T-helper 9 cell (primary cell): ENCODE measurements around the gene TTLL3.
"Not testable (repeated sequence)": the region's sequence is repeated elsewhere in the genome, so short reads cannot be mapped to it uniquely, and the experiment has no call there.

Experiments used
- DNase-seq: peaks from one replicate; pipeline ENCODE4 v3.0.0-alpha.2; 2020

Gene TTLL3

DNA sequence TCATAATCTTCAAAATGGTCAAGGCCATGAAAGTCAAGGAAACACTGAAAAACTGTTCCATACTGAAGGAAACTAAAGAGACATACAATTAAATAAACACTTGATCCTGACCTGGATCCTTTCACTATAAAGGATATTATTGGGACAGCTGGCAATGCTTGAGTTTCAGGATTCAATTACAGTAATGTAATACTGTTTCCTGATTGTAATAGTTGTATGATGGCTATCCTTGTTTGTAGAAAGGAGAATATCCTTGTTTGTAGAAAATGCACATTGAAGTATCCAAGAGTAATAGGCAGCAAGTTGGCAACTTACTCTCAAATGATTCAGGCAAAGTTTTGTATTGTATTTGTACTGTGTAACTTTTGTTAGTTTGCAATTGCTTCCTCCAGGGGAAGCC, 65.4 kb downstream of the TTLL3 start:
- no peak for DNase-seq

DNA sequence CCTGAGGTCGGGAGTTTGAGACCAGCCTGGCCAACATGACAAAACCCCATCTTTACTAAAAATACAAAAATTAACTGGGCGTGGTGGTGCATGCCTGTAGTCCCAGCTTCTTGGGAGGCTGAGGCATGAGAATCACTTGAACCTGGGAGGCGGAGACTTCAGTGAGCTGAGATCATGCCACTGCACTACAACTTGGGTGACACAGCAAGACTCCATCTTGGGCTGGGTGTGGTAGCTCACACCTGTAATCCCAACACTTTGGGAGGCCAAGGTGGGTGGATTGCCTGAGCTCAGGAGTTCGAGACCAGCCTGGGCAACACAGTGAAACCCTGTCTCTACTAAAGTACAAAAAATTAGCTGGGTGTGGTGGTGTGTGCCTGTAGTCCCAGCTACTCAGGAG, 66.2 kb downstream of the TTLL3 start:
- DNase-seq: not testable (repeated sequence)

DNA sequence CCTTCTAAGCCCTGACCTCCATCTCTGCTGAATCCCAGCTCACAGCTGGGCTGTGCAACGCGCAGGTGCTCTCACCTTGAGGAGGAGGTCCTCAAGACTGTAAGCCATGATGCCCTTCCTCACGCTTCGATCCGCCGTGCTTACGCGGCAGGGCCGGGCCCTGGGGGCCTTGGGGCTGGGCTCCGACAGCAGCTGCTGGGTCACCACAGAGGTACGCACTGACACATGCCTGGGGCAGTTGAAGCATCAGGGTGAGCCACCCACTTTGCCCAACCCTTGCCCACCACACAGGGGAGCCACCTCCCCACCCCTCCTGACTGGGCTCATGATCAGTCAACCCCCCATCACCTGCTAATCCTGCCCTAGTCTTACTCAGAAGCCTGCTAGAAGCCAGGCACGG, 66.9 kb downstream of the TTLL3 start:
- DNase-seq: no peak

DNA sequence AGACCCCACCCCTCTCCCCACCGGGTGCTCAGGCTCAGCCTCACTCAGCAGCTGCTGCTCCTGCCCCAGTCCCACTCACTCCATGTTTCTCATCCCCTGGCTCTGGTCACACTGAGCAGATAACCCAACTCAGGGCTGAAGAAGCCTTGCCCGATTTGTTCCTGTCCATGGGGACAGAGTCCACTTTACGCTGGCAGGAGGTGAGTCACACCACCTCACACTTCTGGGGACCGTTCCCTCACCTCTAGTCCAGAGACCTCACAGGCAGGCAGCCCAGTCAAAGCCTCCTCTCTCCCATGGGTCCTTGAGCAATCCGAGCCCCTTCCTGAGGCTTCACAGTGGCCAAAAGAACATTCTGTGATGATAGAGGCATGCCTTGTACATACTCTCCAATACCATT, 68.6 kb downstream of the TTLL3 start:
- no peak for DNase-seq

DNA sequence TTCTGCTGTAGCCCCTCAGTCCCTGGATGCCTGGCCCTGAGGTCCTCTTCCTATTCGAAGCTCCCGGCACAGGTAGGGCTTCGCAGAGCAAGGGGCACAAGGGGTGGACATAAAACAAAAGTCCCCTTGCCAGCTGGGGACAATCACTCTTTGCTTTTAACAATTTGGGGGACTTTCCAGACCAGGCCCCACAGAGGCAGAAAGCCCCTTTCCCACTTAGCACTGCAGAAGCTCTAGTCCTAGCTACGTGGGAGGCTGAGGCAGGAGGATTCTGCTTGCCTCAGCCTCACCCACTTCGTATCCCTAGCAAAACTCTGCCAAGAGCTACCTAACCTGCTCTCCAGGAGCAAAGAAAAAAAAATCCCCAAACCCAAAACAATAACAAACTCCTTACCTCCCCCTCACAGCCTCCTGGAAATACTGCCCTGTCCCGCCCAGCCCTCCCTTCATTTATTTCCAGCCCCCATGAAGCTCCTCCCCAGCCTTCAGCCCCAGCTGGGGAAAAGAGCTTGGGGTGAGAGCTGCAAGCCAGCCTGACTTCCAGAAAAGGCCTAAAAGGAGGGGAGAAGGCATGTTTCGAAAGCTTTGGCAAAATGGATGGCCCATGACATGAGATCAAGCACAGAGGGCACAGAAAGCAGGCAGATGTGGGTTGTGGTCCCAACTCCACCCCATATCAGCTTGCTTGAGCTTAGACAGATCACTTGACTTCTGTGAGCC, 69.9 kb downstream of the TTLL3 start, which contains the start of gene CIDEC:
Gene CIDEC, minus strand, starts transcription at position 424 of the 720 bp plus-strand sequence. CDS start 1,767 bp downstream, outside the sequence.
- DNase-seq: no peak

DNA sequence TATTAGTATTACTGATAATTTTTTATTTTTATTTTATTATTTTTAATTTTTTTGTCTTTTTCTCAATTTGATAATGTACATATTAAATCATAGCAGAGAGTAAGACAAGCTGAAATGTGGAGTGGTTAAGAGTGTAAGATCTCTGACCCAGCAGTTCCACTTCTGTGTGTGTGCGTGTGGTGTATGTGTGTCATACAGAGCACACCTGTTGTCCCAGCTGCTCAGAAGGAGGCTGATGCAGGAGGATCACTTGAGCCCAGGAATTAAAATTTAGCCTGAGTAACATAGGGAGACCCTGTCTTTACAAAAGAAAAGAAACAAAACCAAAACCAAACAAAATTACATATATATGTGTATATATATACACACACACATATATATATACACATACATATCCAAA, 71.4 kb downstream of the TTLL3 start:
- DNase-seq: no peak

DNA sequence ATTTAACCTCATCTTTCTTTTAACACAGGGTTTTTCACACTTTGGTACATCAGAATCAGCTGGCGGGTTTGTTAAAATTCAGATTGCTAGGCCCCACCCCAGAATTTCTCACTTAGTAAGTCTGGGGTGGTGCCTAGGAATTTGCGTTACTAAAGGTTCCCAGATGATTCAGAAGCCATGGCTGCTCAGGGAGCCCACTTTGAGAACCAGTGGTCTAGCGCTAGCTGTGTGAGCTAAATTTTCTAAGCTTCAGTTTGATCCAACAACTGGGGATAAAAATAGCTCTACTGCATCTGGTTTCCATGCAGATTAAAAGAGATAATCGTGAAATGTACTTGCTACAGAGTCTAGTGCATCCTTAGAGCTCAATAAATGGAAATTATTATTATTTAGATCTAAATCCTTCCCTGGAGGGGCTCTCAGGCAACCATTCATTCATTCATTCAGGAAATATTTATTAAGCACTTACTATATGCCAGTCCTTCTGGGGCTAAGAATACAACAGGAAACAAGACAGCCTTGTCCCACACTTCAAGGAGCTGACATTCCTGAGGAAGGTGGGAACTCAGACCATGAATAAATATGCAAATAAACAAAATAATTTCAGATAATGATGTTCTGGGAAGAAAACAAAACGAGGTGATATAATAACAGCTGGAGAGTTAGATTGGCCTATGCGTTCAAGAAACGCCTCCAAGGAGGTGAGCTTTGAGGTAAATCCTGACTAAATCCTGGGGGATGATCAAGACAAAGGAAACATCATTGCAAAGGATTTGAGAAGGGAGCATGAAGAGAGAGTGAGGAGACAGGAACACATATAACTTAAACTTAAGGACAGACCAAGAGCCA, 73.9 kb downstream of the TTLL3 start:
- DNase-seq: no peak

DNA sequence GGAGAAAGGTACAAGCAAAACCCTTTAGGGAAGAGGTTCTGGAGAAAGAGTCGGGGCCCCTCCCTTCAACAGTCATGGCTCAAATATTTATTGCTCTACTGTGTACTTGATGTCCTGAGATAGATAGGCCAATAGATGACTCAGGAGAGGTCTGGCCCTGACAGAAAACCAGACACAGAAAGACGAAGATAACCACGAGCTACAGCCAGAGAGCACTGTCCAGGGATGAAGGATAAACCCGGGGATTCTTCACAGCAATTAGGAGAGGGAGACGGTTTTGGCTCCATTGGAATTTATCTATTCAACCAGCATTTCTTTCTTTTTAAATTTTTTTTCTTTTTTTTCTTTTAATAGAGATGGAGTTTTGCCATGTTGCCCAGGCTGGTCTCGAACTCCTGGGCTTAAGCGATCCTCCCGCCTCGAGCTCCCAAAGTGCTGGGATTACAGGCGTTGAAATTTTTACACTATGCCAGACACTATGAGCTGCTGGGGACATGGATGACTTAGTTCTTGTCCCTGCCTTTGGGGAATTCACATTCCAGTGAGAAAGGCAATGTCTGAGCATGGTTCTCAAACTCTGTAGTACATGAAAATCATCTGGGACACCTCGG, 74.6 kb downstream of the TTLL3 start:
- DNase-seq: no peak
